OCI-LY3 (cell line): Measurements from ENCODE around the gene RFNG.

ENCODE experiments used
- EZH2phosphoT487 ChIP-seq: fragments of 200-600 bp; shearing (Covaris generic); IDR thresholded peaks from 2 replicates; pipeline ENCODE4 v1.6.1; 2018; ENCODE audit warnings: antibody characterized with exemption, mixed run types, low read depth
- TF ChIP-seq, protein P1 (sequence below): fragments of 200-600, 300-600 bp; sonication (generic); IDR thresholded peaks from 2 replicates; pipeline ENCODE4 v1.5.1; 2014; ENCODE audit warnings: antibody characterized with exemption, low read length, low read depth

DNA sequence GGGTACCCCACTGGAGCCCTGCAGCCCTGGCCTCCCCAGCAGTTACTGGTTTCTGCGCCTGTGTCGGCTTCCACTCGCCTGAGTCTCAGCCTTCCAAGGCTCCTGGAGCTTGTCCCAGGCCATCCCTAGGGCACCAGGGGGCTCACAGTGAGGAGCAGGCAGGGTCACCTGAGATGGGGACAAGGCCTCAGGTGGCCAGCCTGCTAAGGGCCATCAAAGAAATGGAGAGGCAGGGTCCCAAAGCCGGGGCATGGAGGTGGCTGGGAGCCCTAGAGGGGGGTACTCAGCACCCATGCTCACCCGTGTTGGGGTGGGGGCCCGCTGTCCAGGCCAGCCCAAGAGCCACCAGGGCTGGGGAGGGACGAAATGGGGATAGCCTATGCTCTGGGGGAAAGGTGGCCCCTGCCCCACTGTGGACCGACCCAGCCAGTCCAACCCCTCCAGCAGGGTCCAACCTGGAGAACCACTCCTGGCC is 45.1 kb upstream of the RFNG start:
- TF ChIP-seq, protein P1, sequence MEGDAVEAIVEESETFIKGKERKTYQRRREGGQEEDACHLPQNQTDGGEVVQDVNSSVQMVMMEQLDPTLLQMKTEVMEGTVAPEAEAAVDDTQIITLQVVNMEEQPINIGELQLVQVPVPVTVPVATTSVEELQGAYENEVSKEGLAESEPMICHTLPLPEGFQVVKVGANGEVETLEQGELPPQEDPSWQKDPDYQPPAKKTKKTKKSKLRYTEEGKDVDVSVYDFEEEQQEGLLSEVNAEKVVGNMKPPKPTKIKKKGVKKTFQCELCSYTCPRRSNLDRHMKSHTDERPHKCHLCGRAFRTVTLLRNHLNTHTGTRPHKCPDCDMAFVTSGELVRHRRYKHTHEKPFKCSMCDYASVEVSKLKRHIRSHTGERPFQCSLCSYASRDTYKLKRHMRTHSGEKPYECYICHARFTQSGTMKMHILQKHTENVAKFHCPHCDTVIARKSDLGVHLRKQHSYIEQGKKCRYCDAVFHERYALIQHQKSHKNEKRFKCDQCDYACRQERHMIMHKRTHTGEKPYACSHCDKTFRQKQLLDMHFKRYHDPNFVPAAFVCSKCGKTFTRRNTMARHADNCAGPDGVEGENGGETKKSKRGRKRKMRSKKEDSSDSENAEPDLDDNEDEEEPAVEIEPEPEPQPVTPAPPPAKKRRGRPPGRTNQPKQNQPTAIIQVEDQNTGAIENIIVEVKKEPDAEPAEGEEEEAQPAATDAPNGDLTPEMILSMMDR = no peak
- TF ChIP-seq EZH2phosphoT487 = no peak
